Nephron progenitor cell (in vitro differentiated cells): Measurements from ENCODE around the gene TRABD2B.

Experiments
- DNase-seq: peaks from one replicate; pipeline ENCODE4 v3.0.0; 2021
- H3K27ac Mint-ChIP-seq: 2 replicates; pipeline ENCODE4 v1.8.0; 2021; ENCODE audit warnings: mild to moderate bottlenecking, moderate library complexity, mixed read lengths
- H3K27me3 Mint-ChIP-seq: 2 replicates; pipeline ENCODE4 v1.8.0; 2021; ENCODE audit warnings: mild to moderate bottlenecking, low read depth, mixed read lengths; ENCODE audit not compliant: poor library complexity
- H3K36me3 Mint-ChIP-seq: 2 replicates; pipeline ENCODE4 v1.8.0; 2021; ENCODE audit warnings: low read depth, mixed read lengths
- H3K4me1 Mint-ChIP-seq: 2 replicates; pipeline ENCODE4 v1.8.0; 2021; ENCODE audit warnings: mixed read lengths
- H3K4me3 Mint-ChIP-seq: 2 replicates; pipeline ENCODE4 v1.8.0; 2021; ENCODE audit warnings: mild to moderate bottlenecking, moderate library complexity, mixed read lengths
- H3K9me3 Mint-ChIP-seq: 2 replicates; pipeline ENCODE4 v1.8.0; 2021; ENCODE audit warnings: mild to moderate bottlenecking, moderate library complexity, mixed read lengths
- TF ChIP-seq, protein P1 (sequence below): fragments of 200-600 bp; sonication (generic); IDR thresholded peaks from 2 replicates; pipeline ENCODE4 v1.5.0; 2021; ENCODE audit warnings: antibody characterized with exemption

TRABD2B gene

GRCh38 chr1:47725511-47725991 lies 271.6 kb downstream of the TRABD2B start:
- peaks cover 70% of the 10 kb centered on the region for H3K27me3 Mint-ChIP-seq
- no peaks in the 10 kb centered on the region for H3K36me3 Mint-ChIP-seq
- no peaks in the 10 kb centered on the region for H3K9me3 Mint-ChIP-seq
- peaks cover 61% of the 10 kb centered on the region for H3K4me1 Mint-ChIP-seq
- H3K4me3 Mint-ChIP-seq = peak overlapping the region; percentile 71
- TF ChIP-seq, protein P1, sequence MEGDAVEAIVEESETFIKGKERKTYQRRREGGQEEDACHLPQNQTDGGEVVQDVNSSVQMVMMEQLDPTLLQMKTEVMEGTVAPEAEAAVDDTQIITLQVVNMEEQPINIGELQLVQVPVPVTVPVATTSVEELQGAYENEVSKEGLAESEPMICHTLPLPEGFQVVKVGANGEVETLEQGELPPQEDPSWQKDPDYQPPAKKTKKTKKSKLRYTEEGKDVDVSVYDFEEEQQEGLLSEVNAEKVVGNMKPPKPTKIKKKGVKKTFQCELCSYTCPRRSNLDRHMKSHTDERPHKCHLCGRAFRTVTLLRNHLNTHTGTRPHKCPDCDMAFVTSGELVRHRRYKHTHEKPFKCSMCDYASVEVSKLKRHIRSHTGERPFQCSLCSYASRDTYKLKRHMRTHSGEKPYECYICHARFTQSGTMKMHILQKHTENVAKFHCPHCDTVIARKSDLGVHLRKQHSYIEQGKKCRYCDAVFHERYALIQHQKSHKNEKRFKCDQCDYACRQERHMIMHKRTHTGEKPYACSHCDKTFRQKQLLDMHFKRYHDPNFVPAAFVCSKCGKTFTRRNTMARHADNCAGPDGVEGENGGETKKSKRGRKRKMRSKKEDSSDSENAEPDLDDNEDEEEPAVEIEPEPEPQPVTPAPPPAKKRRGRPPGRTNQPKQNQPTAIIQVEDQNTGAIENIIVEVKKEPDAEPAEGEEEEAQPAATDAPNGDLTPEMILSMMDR = no peak
- no peak overlapping the region for H3K27ac Mint-ChIP-seq
- DNase-seq = no peak

DNA sequence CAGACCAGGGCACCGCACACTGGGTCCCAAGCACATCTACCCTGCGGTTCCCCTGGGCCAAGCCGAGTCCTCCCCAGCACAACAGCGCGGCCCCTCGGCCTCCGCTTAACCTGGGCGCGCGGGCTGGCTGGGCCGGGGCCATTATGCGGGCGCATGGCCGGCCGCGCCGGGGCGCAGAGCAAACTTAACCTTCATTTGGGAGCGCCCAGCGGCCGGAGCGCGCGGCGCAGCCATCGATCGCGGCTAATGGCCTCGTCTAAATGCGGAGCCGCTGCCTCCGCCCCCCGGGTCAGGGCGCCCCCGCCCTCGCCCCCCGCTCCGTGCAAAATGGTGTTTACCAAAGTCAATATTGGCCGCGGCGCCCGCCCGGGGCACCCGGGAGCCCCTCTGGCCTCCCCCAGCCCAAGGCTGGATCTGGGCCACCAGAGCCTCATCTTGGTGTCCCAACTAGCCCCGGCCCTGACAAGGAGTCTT lies 272.1 kb downstream of the TRABD2B start:
- Mint-ChIP-seq H3K27me3 (peaks cover 70% of the 10 kb centered on the region), H3K27ac (no peak overlapping the region), H3K4me3 (no peak overlapping the region), H3K4me1 (peaks cover 65% of the 10 kb centered on the region), H3K9me3 (no peaks in the 10 kb centered on the region), H3K36me3 (no peaks in the 10 kb centered on the region)
- TF ChIP-seq, protein P1 = peak; percentile 48
- peak; percentile 77 for DNase-seq

- H3K27ac Mint-ChIP-seq = no peak overlapping the region
- TF ChIP-seq, protein P1 = no peak
- DNase-seq = no peak
- H3K27me3 Mint-ChIP-seq = peaks cover 69% of the 10 kb centered on the region
- no peaks in the 10 kb centered on the region for H3K9me3 Mint-ChIP-seq
- H3K36me3 Mint-ChIP-seq = no peaks in the 10 kb centered on the region
- peaks cover 70% of the 10 kb centered on the region for H3K4me1 Mint-ChIP-seq
- no peak overlapping the region for H3K4me3 Mint-ChIP-seq
Observed at GRCh38 chr1:47724432-47724999, 272.7 kb downstream of the TRABD2B start.

GRCh38 chr1:47722909-47723580 lies 274.1 kb downstream of the TRABD2B start:
- Mint-ChIP-seq H3K27me3 (peaks cover 74% of the 10 kb centered on the region), H3K9me3 (no peaks in the 10 kb centered on the region), H3K4me3 (peak overlapping the region; percentile 9), H3K27ac (no peak overlapping the region), H3K36me3 (no peaks in the 10 kb centered on the region), H3K4me1 (peaks cover 85% of the 10 kb centered on the region)
- no peak for DNase-seq
- TF ChIP-seq, protein P1 = no peak

DNA sequence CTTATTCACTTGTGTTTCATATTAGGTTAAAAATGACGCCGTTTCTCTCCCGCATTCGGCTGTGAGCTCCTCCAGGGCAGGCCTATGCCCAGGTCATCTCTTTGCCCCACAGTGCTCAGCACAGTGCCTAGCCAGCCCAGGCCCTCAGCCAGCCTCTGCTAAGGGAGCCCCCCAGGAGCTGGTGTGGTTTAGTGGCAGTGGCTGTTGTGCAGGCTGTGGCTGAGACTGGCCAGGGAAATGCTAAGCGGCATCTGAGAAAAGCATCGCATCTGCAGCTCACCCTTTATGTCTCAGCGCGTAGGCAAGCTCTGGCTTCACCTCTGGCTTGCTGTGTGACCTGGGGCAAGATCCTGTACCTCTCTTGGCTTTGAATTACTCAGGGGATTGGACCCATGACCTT lies 275.1 kb downstream of the TRABD2B start:
- Mint-ChIP-seq H3K9me3 (no peaks in the 10 kb centered on the region), H3K27ac (no peak overlapping the region), H3K36me3 (no peaks in the 10 kb centered on the region), H3K27me3 (peaks cover 78% of the 10 kb centered on the region), H3K4me1 (peaks cover 86% of the 10 kb centered on the region), H3K4me3 (no peak overlapping the region)
- DNase-seq = no peak
- TF ChIP-seq, protein P1 = no peak

DNA sequence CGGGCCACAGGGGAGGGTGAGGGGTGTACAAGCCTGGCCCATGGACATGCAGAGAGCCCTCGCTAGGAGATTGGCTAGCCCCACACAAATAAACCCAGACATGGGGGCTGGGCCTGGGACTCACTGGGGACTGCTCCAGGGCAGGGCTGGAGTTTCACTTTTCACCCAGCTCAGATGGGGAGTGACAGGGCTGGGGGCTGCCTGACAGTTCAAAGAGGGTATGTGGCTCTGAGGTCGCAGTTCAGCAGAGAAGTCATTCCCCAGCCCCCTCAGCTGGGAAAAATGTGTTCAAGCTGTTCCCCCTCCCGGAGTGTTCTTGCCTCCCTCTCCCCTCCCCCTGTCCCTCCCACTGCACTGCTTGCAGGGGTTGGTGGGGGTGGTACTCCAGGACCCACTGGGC lies 277.1 kb downstream of the TRABD2B start:
- Mint-ChIP-seq H3K9me3 (no peaks in the 10 kb centered on the region), H3K27ac (no peak overlapping the region), H3K36me3 (no peaks in the 10 kb centered on the region), H3K27me3 (peaks cover 73% of the 10 kb centered on the region), H3K4me3 (no peak overlapping the region), H3K4me1 (peaks cover 87% of the 10 kb centered on the region)
- TF ChIP-seq, protein P1 = no peak
- DNase-seq = peak; percentile 55
